ENCODE data around the gene PICALM. TPM values are rescaled to one million over a fixed set of nuclear protein-coding genes. Genes with fewer than 3 reads are reported as not detected.

The PICALM gene
- total and polyA plus RNA-seq, 2 of the 13 experiments (the other 11 are each of a cell fraction or from before 2014, with no cell fraction given): 97.6 to 154 TPM

GRCh38 chr11:86073948-86074347 is 5.1 kb upstream of the PICALM start:
- no peak for ATAC-seq
- intact Hi-C loops (cut with micrococcal nuclease; ENCODE audit: unreplicated experiment) (no loop called here), in situ Hi-C loops (cut with HindIII; ENCODE audit: extremely low pct_ligation_motif_present, low pct_unique_long_range_greater_than_20kb) (no loop called here)
- FAIRE-seq: no peak
- Histone ChIP-seq H3K27me3 (ENCODE audit: control insufficient read depth in 1 of 2, insufficient read depth in 2 of 2, low read length in 2 of 2) (no peaks in the 10 kb centered on the region), H2AFZ (ENCODE audit: low read length) (no peak overlapping the region), H3K79me2 (ENCODE audit: insufficient read depth, low read length) (no peaks in the 10 kb centered on the region), H4K20me1 (ENCODE audit: insufficient read depth, low read length) (no peaks in the 10 kb centered on the region), H3K4me1 (ENCODE audit: insufficient read depth, low read length) (peaks cover 13% of the 10 kb centered on the region), H3K36me3 (replicated peaks in 1 of 2; ENCODE audit: control insufficient read depth in 1 of 2, insufficient read depth in 2 of 2, low read length in 2 of 2) (no peaks in the 10 kb centered on the region), H3K9me3 (ENCODE audit: low read length) (no peaks in the 10 kb centered on the region), H3K9ac (ENCODE audit: insufficient read depth, low read depth, low read length) (no peak overlapping the region), H3K27ac (ENCODE audit: extremely low read length, insufficient read depth, low read length) (no peak overlapping the region), H3K4me3 (replicated peaks in 1 of 3; ENCODE audit: insufficient read depth in 1 of 3, low read depth in 2 of 3, low read length in 3 of 3) (no peak overlapping the region), H3K4me2 (ENCODE audit: low read depth, low read length) (no peak overlapping the region)
- BruUV-seq (replicated peaks): no TSS peak
- no peak for TF ChIP-seq HMG20B (CRISPR knock-in tag; conservative IDR thresholded peaks at IDR 0.05)
- TF ChIP-seq SAFB2 (CRISPR knock-in tag; IDR thresholded peaks at IDR 0.05; ENCODE audit: borderline replicate concordance, low read depth): no peak
- no peak for TF ChIP-seq SETDB1 (CRISPR knock-in tag; IDR thresholded peaks at IDR 0.05; ENCODE audit: borderline replicate concordance)
- TF ChIP-seq, protein P1, sequence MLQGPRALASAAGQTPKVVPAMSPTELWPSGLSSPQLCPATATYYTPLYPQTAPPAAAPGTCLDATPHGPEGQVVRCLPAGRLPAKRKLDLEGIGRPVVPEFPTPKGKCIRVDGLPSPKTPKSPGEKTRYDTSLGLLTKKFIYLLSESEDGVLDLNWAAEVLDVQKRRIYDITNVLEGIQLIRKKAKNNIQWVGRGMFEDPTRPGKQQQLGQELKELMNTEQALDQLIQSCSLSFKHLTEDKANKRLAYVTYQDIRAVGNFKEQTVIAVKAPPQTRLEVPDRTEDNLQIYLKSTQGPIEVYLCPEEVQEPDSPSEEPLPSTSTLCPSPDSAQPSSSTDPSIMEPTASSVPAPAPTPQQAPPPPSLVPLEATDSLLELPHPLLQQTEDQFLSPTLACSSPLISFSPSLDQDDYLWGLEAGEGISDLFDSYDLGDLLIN (CRISPR knock-in tag; IDR thresholded peaks at IDR 0.05; ENCODE audit: borderline replicate concordance): no peak
- TF ChIP-seq, protein P2, sequence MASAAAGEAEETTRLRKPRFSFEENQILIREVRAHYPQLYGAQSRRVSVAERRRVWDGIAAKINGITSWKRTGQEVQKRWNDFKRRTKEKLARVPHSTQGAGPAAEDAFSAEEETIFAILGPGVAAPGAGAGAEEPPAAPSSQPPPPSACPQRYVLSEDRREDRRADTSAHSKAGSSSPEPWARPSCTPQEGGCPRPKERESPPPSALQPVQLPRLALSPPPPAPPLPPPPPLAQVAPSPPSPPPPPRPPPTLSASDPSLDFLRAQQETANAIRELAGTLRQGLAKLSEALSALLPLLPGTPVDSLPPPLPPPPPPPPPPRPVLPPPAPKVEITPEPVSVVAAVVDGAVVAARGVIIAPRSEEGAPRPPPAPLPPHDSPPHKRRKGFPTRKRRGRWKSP (CRISPR knock-in tag; IDR thresholded peaks at IDR 0.05): no peak
- TF ChIP-seq PITX1 (CRISPR knock-in tag; IDR thresholded peaks at IDR 0.05): no peak
- no peak for TF ChIP-seq ZFP82 (CRISPR knock-in tag; IDR thresholded peaks at IDR 0.05; ENCODE audit: borderline replicate concordance)
- no peak for TF ChIP-seq KAT7 (CRISPR knock-in tag; IDR thresholded peaks at IDR 0.05; ENCODE audit: borderline replicate concordance)
- WGBS (ENCODE audit: low lambda C conversion rate): 27% methylated on average over 2 of the region's 2 CpGs
- ChIA-PET POLR2A (no interaction called here), CTCF (ENCODE audit: low intra/inter-chr PET ratio, low total read pairs) (no interaction called here)
- no peak for DNase-seq (ENCODE audit: low spot score)
